Measurements from ENCODE around the gene AGK.

AGK gene

GRCh38 chr7:141551094-141551781 is at the start of gene AGK:
Gene AGK (plus strand): TSS chr7:141551410. CDS start chr7:141555467, 4,057 bp downstream.
- peak; percentile 81 for DNase-seq

- DNase-seq, result no peak
Observed at GRCh38 chr7:141501451-141501850, 49.8 kb upstream of the AGK start.

- DNase-seq, result no peak
Observed at GRCh38 chr7:141511316-141511675, 39.9 kb upstream of the AGK start.

- no peak for DNase-seq
Observed at GRCh38 chr7:141511676-141512396, 39.4 kb upstream of the AGK start.

GRCh38 chr7:141512597-141512996 is 38.6 kb upstream of the AGK start:
- no peak for DNase-seq

- DNase-seq, result no peak
Observed at GRCh38 chr7:141513720-141514119, 37.5 kb upstream of the AGK start.

GRCh38 chr7:141515941-141516340 is 35.3 kb upstream of the AGK start:
- DNase-seq, result no peak

- DNase-seq, result no peak
Observed at GRCh38 chr7:141519623-141520022, 31.6 kb upstream of the AGK start.

- no peak for DNase-seq
Observed at GRCh38 chr7:141522657-141523342, 28.4 kb upstream of the AGK start.

- DNase-seq, result no peak
Observed at GRCh38 chr7:141525973-141526514, 25.2 kb upstream of the AGK start.

GRCh38 chr7:141527076-141527475 is 24.1 kb upstream of the AGK start:
- no peak for DNase-seq

GRCh38 chr7:141528399-141528798 is 22.8 kb upstream of the AGK start:
- no peak for DNase-seq

- peak; percentile 57 for DNase-seq
Observed at GRCh38 chr7:141533149-141533949, 17.9 kb upstream of the AGK start.

GRCh38 chr7:141534757-141535737 is 16.2 kb upstream of the AGK start:
- no peak for DNase-seq

GRCh38 chr7:141537906-141538305 is 13.3 kb upstream of the AGK start:
- no peak for DNase-seq

- DNase-seq, result no peak
Observed at GRCh38 chr7:141541375-141541774, 9.8 kb upstream of the AGK start.

- no peak for DNase-seq
Observed at GRCh38 chr7:141544831-141545230, 6.4 kb upstream of the AGK start.

GRCh38 chr7:141549582-141549981 is 1.6 kb upstream of the AGK start:
- DNase-seq, result no peak

GRCh38 chr7:141550386-141551093 is 670 bp upstream of the AGK start:
- DNase-seq, result no peak

GRCh38 chr7:141551782-141552181 is 572 bp downstream of the AGK start:
- peak; percentile 6 for DNase-seq

GRCh38 chr7:141557360-141557759 is 6.2 kb downstream of the AGK start:
- DNase-seq, result no peak
